Measurements from ENCODE around the gene RTTN.
"Not testable (repeated sequence)": the region's sequence is repeated elsewhere in the genome, so short reads cannot be mapped to it uniquely, and the experiment has no call there.

The RTTN gene

GRCh38 chr18:69980509-69980908 is 225.0 kb downstream of the RTTN start:
- Histone ChIP-seq H3K4me1 (no peaks in the 10 kb centered on the region), H3K27me3 (no peaks in the 10 kb centered on the region), H3K9me3 (peaks cover 0 to 24% (median 12%) of the 10 kb centered on the region in 3 donors), H3K27ac (no peak overlapping the region), H3K36me3 (peaks cover 11 to 25% (median 18%) of the 10 kb centered on the region in 3 donors), H3K4me3 (no peak overlapping the region)
- intact Hi-C loops (cut with DNase I; ENCODE audit: low total_unique reads): no loop called here
- no peak for TF ChIP-seq CTCF (IDR thresholded peaks at IDR 0.05)
- no peak for DNase-seq

- H3K4me3 ChIP-seq: no peak overlapping the region
- TF ChIP-seq CTCF (IDR thresholded peaks at IDR 0.05): no peak
- peaks cover 0 to 24% (median 12%) of the 10 kb centered on the region in 3 donors for H3K9me3 ChIP-seq
- H3K4me1 ChIP-seq: no peaks in the 10 kb centered on the region
- H3K36me3 ChIP-seq: peaks cover 11 to 18% (median 18%) of the 10 kb centered on the region in 3 donors
- intact Hi-C loops (cut with DNase I; ENCODE audit: low total_unique reads): no loop called here
- no peak for DNase-seq
- no peaks in the 10 kb centered on the region for H3K27me3 ChIP-seq
- no peak overlapping the region for H3K27ac ChIP-seq
Observed at GRCh38 chr18:69978732-69979715, 226.5 kb downstream of the RTTN start.

- intact Hi-C loops (cut with DNase I; ENCODE audit: low total_unique reads); DNase-seq: not testable (repeated sequence)
- peaks cover 0 to 24% (median 22%) of the 10 kb centered on the region in 3 donors for H3K9me3 ChIP-seq
Observed at GRCh38 chr18:69975294-69975693, 230.2 kb downstream of the RTTN start.

GRCh38 chr18:69974365-69974764 is 231.1 kb downstream of the RTTN start:
- H3K27ac ChIP-seq: no peak overlapping the region
- peaks cover 0 to 24% (median 22%) of the 10 kb centered on the region in 3 donors for H3K9me3 ChIP-seq
- no peaks in the 10 kb centered on the region for H3K27me3 ChIP-seq
- intact Hi-C loops (cut with DNase I; ENCODE audit: low total_unique reads): no loop called here
- no peak for TF ChIP-seq CTCF (IDR thresholded peaks at IDR 0.05)
- no peak for DNase-seq
- H3K36me3 ChIP-seq: peaks cover 11 to 18% (median 14%) of the 10 kb centered on the region in 3 donors
- no peaks in the 10 kb centered on the region for H3K4me1 ChIP-seq
- H3K4me3 ChIP-seq: no peak overlapping the region

More at GRCh38 chr18:69975294-69975693, 230.2 kb downstream of the RTTN start:
- not testable (repeated sequence) for H3K27me3 ChIP-seq, H3K4me1 ChIP-seq, H3K27ac ChIP-seq, H3K4me3 ChIP-seq
- H3K36me3 ChIP-seq: peaks cover 11 to 18% (median 14%) of the 10 kb centered on the region in 3 donors

- Histone ChIP-seq H3K4me3 (no peak overlapping the region), H3K4me1 (no peaks in the 10 kb centered on the region), H3K36me3 (no peaks in the 10 kb centered on the region), H3K27ac (no peak overlapping the region), H3K9me3 (peaks cover 0 to 13% (median 0%) of the 10 kb centered on the region in 3 donors), H3K27me3 (no peaks in the 10 kb centered on the region)
- no peak for TF ChIP-seq CTCF (IDR thresholded peaks at IDR 0.05)
- DNase-seq: no peak
- intact Hi-C loops (cut with DNase I; ENCODE audit: low total_unique reads): no loop called here
Observed at GRCh38 chr18:69969491-69969890, 236.0 kb downstream of the RTTN start.

GRCh38 chr18:69968039-69968438 is 237.4 kb downstream of the RTTN start:
- DNase-seq: no peak
- TF ChIP-seq CTCF (IDR thresholded peaks at IDR 0.05): no peak
- no peak overlapping the region for H3K27ac ChIP-seq
- H3K4me3 ChIP-seq: no peak overlapping the region
- H3K4me1 ChIP-seq: no peaks in the 10 kb centered on the region
- H3K9me3 ChIP-seq: peaks cover 0 to 13% (median 0%) of the 10 kb centered on the region in 3 donors
- intact Hi-C loops (cut with DNase I; ENCODE audit: low total_unique reads): no loop called here
- H3K36me3 ChIP-seq: no peaks in the 10 kb centered on the region
- no peaks in the 10 kb centered on the region for H3K27me3 ChIP-seq
